ENCODE results near the gene HECW1.
A peak's percentile ranks its signal among the peaks of the same experiment; 100 is the strongest.
"Not testable (repeated sequence)": the region's sequence is repeated elsewhere in the genome, so short reads cannot be mapped to it uniquely, and the experiment has no call there.

Gene HECW1

GRCh38 chr7:43575506-43575905 lies 463.1 kb downstream of the HECW1 start:
- TF ChIP-seq SP1 (IDR thresholded peaks at IDR 0.05) (no peak), HDGF (IDR thresholded peaks at IDR 0.05; ENCODE audit: borderline replicate concordance) (no peak), FOXA1 (IDR thresholded peaks at IDR 0.05) (no peak), CTBP1 (IDR thresholded peaks at IDR 0.05; ENCODE audit: borderline replicate concordance) (no peak)
- ChIA-PET CTCF (interaction anchor here (0.7 kb wide), 1 partner anchor 38 kb away, joined by 3 read pairs; no protein-coding TSS in a partner anchor), POLR2A (no interaction called here)
- no peak for DNase-seq (ENCODE audit: extremely low spot score)

- TF ChIP-seq PKNOX1 (IDR thresholded peaks at IDR 0.05) (no peak), SUZ12 (IDR thresholded peaks at IDR 0.05) (no peak), L3MBTL2 (conservative IDR thresholded peaks at IDR 0.05) (no peak)
- CTCF ChIA-PET, result no interaction called here
- POLR2A ChIA-PET, result no interaction called here
- no peak for DNase-seq (ENCODE audit: extremely low spot score)
Measured at GRCh38 chr7:43576241-43576640, 463.8 kb downstream of the HECW1 start.

GRCh38 chr7:43577485-43577951 lies 465.1 kb downstream of the HECW1 start:
- TF ChIP-seq FOXA1 (IDR thresholded peaks at IDR 0.05), result no peak
- no peak for TF ChIP-seq LEF1 (IDR thresholded peaks at IDR 0.05; ENCODE audit: borderline replicate concordance)
- TF ChIP-seq SP1 (IDR thresholded peaks at IDR 0.05), result no peak
- no peak for TF ChIP-seq ARNT (IDR thresholded peaks at IDR 0.05)
- TF ChIP-seq L3MBTL2 (conservative IDR thresholded peaks at IDR 0.05), result no peak
- TF ChIP-seq FOXM1 (IDR thresholded peaks at IDR 0.05; ENCODE audit: borderline replicate concordance), result no peak
- TF ChIP-seq NFRKB (IDR thresholded peaks at IDR 0.05), result no peak
- no peak for TF ChIP-seq FOXK2 (IDR thresholded peaks at IDR 0.05)
- TF ChIP-seq CTBP1 (IDR thresholded peaks at IDR 0.05; ENCODE audit: borderline replicate concordance), result no peak
- no peak for TF ChIP-seq ZNF384 (IDR thresholded peaks at IDR 0.05)
- no peak for TF ChIP-seq ELF4 (IDR thresholded peaks at IDR 0.05)
- TF ChIP-seq PKNOX1 (IDR thresholded peaks at IDR 0.05), result no peak
- TF ChIP-seq TARDBP (IDR thresholded peaks at IDR 0.05), result no peak
- TF ChIP-seq HDGF (IDR thresholded peaks at IDR 0.05; ENCODE audit: borderline replicate concordance), result no peak
- TF ChIP-seq SUZ12 (IDR thresholded peaks at IDR 0.05), result no peak
- no peak for DNase-seq (ENCODE audit: extremely low spot score)
- ChIA-PET POLR2A (no interaction called here), CTCF (no interaction called here)

- TF ChIP-seq SP1 (IDR thresholded peaks at IDR 0.05), result peak; percentile 99
- no peak for TF ChIP-seq PKNOX1 (IDR thresholded peaks at IDR 0.05)
- ChIA-PET POLR2A (interaction anchor here (0.6 to 1.8 kb wide), 24 partner anchors 8 to 261 kb away, joined by 3 to 14 read pairs (median 4); partner anchors contain the start of genes BLVRA and COA1), CTCF (interaction anchor here (0.6 to 4.6 kb wide), 35 partner anchors 10 to 256 kb away, joined by 3 to 60 read pairs (median 4); partner anchors contain the start of gene COA1)
- peak; percentile 94 for DNase-seq (ENCODE audit: extremely low spot score)
Measured at GRCh38 chr7:43582503-43583423, 470.3 kb downstream of the HECW1 start, which contains the start of gene STK17A. Gene STK17A, plus strand, starts transcription at chr7:43583108. Its CDS starts 136 bp downstream, at chr7:43583244.

- ChIA-PET CTCF (interaction anchor here (0.8 to 4.6 kb wide), 18 partner anchors 11 to 255 kb away, joined by 3 to 60 read pairs (median 6); partner anchors contain the start of gene COA1), POLR2A (interaction anchor here (0.8 to 1.8 kb wide), 5 partner anchors 117 to 242 kb away, joined by 3 to 14 read pairs (median 4); partner anchors contain the start of genes BLVRA and COA1)
- peak; percentile 32 for DNase-seq (ENCODE audit: extremely low spot score)
- no peak for TF ChIP-seq HDGF (IDR thresholded peaks at IDR 0.05; ENCODE audit: borderline replicate concordance)
- 0 out of 2 replicates have a peak, but pooled peaks have one; percentile 18 for TF ChIP-seq L3MBTL2 (conservative IDR thresholded peaks at IDR 0.05)
Measured at GRCh38 chr7:43583424-43584194, 471.2 kb downstream of the HECW1 start.

GRCh38 chr7:43584195-43584586 lies 471.7 kb downstream of the HECW1 start:
- no peak for DNase-seq (ENCODE audit: extremely low spot score)
- ChIA-PET POLR2A (no interaction called here), CTCF (interaction anchor here (0.6 to 4.6 kb wide), 2 partner anchors 115 to 225 kb away, joined by 3 to 60 read pairs; no protein-coding TSS in a partner anchor)
- TF ChIP-seq SP1 (IDR thresholded peaks at IDR 0.05) (no peak), ARNT (IDR thresholded peaks at IDR 0.05) (no peak)

GRCh38 chr7:43584733-43585132 lies 472.3 kb downstream of the HECW1 start:
- POLR2A ChIA-PET; DNase-seq (ENCODE audit: extremely low spot score): not testable (repeated sequence)
- CTCF ChIA-PET, result interaction anchor here (0.6 to 4.6 kb wide), 4 partner anchors 109 to 224 kb away, joined by 3 to 60 read pairs (median 4); no protein-coding TSS in a partner anchor

Measured in HEK293T (cell line).